Measurements from ENCODE around the gene DAPK2.

DAPK2 gene

GRCh38 chr15:64017591-64018163, 28.6 kb downstream of the DAPK2 start:
- Mint-ChIP-seq H3K9me3 (ENCODE audit: low read depth) (no peaks in the 10 kb centered on the region), H3K27me3 (no peaks in the 10 kb centered on the region), H3K4me3 (no peak overlapping the region), H3K4me1 (ENCODE audit: low read depth) (peaks cover 3% of the 10 kb centered on the region), H3K27ac (no peak overlapping the region), H3K36me3 (no peaks in the 10 kb centered on the region)

- Mint-ChIP-seq H3K36me3 (no peaks in the 10 kb centered on the region), H3K27ac (no peak overlapping the region), H3K27me3 (no peaks in the 10 kb centered on the region)
These were observed 29.1 kb downstream of the DAPK2 start for GRCh38 chr15:64017082-64017588.

GRCh38 chr15:64016257-64016656, 30.0 kb downstream of the DAPK2 start:
- no peaks in the 10 kb centered on the region for H3K36me3 Mint-ChIP-seq
- peaks cover 8% of the 10 kb centered on the region for H3K4me1 Mint-ChIP-seq (ENCODE audit: low read depth)
- no peak overlapping the region for H3K27ac Mint-ChIP-seq
- H3K4me3 Mint-ChIP-seq, result no peak overlapping the region
- no peaks in the 10 kb centered on the region for H3K27me3 Mint-ChIP-seq
- H3K9me3 Mint-ChIP-seq (ENCODE audit: low read depth), result no peaks in the 10 kb centered on the region

More at GRCh38 chr15:64017082-64017588, 29.1 kb downstream of the DAPK2 start:
- Mint-ChIP-seq H3K4me1 (ENCODE audit: low read depth) (peaks cover 3% of the 10 kb centered on the region), H3K9me3 (ENCODE audit: low read depth) (no peaks in the 10 kb centered on the region), H3K4me3 (no peak overlapping the region)

DNA sequence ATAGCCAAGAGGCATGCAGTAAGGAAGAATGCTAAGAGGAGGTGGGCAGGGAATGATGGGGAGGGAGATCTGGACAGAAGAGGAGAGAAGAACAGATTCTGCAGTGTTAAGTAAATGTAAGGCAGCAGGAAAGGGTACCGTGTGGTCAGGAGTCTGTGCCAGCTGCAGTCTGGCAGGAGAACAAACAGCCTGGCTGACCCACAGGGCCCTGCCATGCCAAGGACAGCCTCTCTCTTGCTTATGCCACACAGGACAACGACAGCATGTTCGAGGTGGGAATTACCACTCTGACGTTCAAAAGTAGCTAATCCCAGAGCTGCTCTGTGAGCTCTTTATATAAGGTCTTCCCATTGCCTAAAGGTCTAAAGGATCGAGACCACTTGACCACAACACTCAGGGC, 31.3 kb downstream of the DAPK2 start:
- Mint-ChIP-seq H3K4me1 (ENCODE audit: low read depth) (peaks cover 20% of the 10 kb centered on the region), H3K9me3 (ENCODE audit: low read depth) (no peaks in the 10 kb centered on the region), H3K27ac (no peak overlapping the region), H3K4me3 (no peak overlapping the region), H3K36me3 (no peaks in the 10 kb centered on the region), H3K27me3 (no peaks in the 10 kb centered on the region)

GRCh38 chr15:64013179-64014062, 32.9 kb downstream of the DAPK2 start:
- Mint-ChIP-seq H3K4me1 (ENCODE audit: low read depth) (peaks cover 33% of the 10 kb centered on the region), H3K27me3 (no peaks in the 10 kb centered on the region), H3K36me3 (no peaks in the 10 kb centered on the region), H3K9me3 (ENCODE audit: low read depth) (no peaks in the 10 kb centered on the region), H3K27ac (no peak overlapping the region), H3K4me3 (no peak overlapping the region)

GRCh38 chr15:64011736-64012135, 34.5 kb downstream of the DAPK2 start:
- no peaks in the 10 kb centered on the region for H3K27me3 Mint-ChIP-seq
- H3K36me3 Mint-ChIP-seq, result no peaks in the 10 kb centered on the region
- H3K9me3 Mint-ChIP-seq (ENCODE audit: low read depth), result no peaks in the 10 kb centered on the region
- H3K4me1 Mint-ChIP-seq (ENCODE audit: low read depth), result peaks cover 33% of the 10 kb centered on the region
- H3K27ac Mint-ChIP-seq, result no peak overlapping the region
- no peak overlapping the region for H3K4me3 Mint-ChIP-seq

DNA sequence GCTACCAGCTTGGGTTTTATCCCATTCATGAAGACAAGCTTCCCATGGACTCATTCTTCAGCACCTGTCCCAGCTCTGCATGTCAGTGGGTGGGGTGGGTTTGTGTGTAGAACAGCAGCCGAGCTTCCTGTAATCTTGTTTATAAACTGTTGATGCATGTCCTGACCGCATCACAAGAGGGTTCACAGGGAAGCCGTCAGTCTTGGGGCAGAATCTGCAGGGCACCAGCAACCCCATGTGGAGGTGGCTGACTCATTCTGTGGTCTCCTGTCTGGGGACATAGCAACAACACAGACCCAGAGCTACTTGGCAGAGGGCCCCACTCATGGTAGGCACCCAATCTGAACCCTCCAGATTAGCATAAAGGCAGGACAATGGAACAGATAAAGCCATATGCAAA, 35.6 kb downstream of the DAPK2 start:
- H3K4me3 Mint-ChIP-seq, result peak overlapping the region; percentile 61
- H3K27ac Mint-ChIP-seq, result peak overlapping the region; percentile 87
- H3K9me3 Mint-ChIP-seq (ENCODE audit: low read depth), result no peaks in the 10 kb centered on the region
- H3K36me3 Mint-ChIP-seq, result no peaks in the 10 kb centered on the region
- peaks cover 33% of the 10 kb centered on the region for H3K4me1 Mint-ChIP-seq (ENCODE audit: low read depth)
- no peaks in the 10 kb centered on the region for H3K27me3 Mint-ChIP-seq

GRCh38 chr15:64009798-64010261, 36.5 kb downstream of the DAPK2 start:
- peak overlapping the region; percentile 41 for H3K27ac Mint-ChIP-seq
- H3K9me3 Mint-ChIP-seq (ENCODE audit: low read depth), result no peaks in the 10 kb centered on the region
- H3K27me3 Mint-ChIP-seq, result no peaks in the 10 kb centered on the region
- H3K4me1 Mint-ChIP-seq (ENCODE audit: low read depth), result peaks cover 33% of the 10 kb centered on the region
- H3K36me3 Mint-ChIP-seq, result no peaks in the 10 kb centered on the region
- H3K4me3 Mint-ChIP-seq, result peak overlapping the region; percentile 61

- H3K4me3 Mint-ChIP-seq, result no peak overlapping the region
- H3K9me3 Mint-ChIP-seq (ENCODE audit: low read depth), result no peaks in the 10 kb centered on the region
- H3K27me3 Mint-ChIP-seq, result no peaks in the 10 kb centered on the region
- H3K36me3 Mint-ChIP-seq, result no peaks in the 10 kb centered on the region
- peak overlapping the region; percentile 41 for H3K27ac Mint-ChIP-seq
- H3K4me1 Mint-ChIP-seq (ENCODE audit: low read depth), result peaks cover 33% of the 10 kb centered on the region
These were observed 37.0 kb downstream of the DAPK2 start for GRCh38 chr15:64009241-64009640.

DNA sequence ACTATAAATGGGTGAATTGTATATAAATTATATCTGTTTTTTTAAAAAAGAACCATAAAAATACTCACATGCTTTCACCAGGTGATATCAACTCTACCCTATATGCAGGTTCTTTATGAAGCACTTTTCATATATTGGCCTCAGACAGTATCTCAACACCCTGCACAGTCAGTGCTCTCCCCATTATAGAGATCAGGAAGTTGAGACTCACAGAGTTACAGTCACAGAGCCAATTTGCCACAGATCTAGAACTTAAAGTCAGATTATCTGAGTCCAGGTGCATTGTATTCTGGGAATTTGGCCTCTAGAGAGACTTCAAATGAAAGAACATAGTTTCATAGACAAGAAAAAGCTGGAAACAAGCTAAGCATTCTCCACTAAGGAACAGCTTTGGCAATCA, 38.1 kb downstream of the DAPK2 start:
- H3K36me3 Mint-ChIP-seq, result no peaks in the 10 kb centered on the region
- H3K27ac Mint-ChIP-seq, result no peak overlapping the region
- no peak overlapping the region for H3K4me3 Mint-ChIP-seq
- no peaks in the 10 kb centered on the region for H3K9me3 Mint-ChIP-seq (ENCODE audit: low read depth)
- peaks cover 34% of the 10 kb centered on the region for H3K4me1 Mint-ChIP-seq (ENCODE audit: low read depth)
- H3K27me3 Mint-ChIP-seq, result no peaks in the 10 kb centered on the region

GRCh38 chr15:64006642-64007041, 39.6 kb downstream of the DAPK2 start:
- no peak overlapping the region for H3K4me3 Mint-ChIP-seq
- H3K9me3 Mint-ChIP-seq (ENCODE audit: low read depth), result no peaks in the 10 kb centered on the region
- peaks cover 29% of the 10 kb centered on the region for H3K4me1 Mint-ChIP-seq (ENCODE audit: low read depth)
- no peak overlapping the region for H3K27ac Mint-ChIP-seq
- H3K36me3 Mint-ChIP-seq, result no peaks in the 10 kb centered on the region
- peaks cover under 1% of the 10 kb centered on the region for H3K27me3 Mint-ChIP-seq

DNA sequence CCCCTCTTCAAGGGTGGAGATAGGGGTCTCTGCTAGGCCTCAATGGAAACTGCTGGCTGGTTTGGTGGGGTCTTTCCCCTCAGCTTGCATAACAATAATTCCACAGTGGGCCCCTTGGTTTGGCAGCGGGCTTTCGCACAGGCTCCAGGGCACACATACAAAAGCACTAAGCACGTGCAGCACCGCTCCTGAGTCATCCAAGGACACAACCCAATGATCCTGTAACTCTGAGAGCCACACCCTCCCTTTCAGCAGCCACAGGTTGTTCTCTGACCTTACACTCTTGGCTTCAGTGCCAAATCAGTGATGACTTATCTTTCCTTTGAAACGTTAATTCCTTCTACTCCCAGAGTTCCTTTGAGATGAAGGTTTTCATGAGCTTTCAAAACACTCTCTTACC, 41.7 kb downstream of the DAPK2 start:
- H3K27ac Mint-ChIP-seq, result no peak overlapping the region
- no peak overlapping the region for H3K4me3 Mint-ChIP-seq
- H3K36me3 Mint-ChIP-seq, result no peaks in the 10 kb centered on the region
- H3K27me3 Mint-ChIP-seq, result peaks cover 4% of the 10 kb centered on the region
- peaks cover 12% of the 10 kb centered on the region for H3K4me1 Mint-ChIP-seq (ENCODE audit: low read depth)
- H3K9me3 Mint-ChIP-seq (ENCODE audit: low read depth), result no peaks in the 10 kb centered on the region

- H3K9me3 Mint-ChIP-seq (ENCODE audit: low read depth), result no peaks in the 10 kb centered on the region
- no peak overlapping the region for H3K27ac Mint-ChIP-seq
- H3K4me3 Mint-ChIP-seq, result no peak overlapping the region
- H3K27me3 Mint-ChIP-seq, result peaks cover 4% of the 10 kb centered on the region
- no peaks in the 10 kb centered on the region for H3K36me3 Mint-ChIP-seq
- peaks cover 8% of the 10 kb centered on the region for H3K4me1 Mint-ChIP-seq (ENCODE audit: low read depth)
These were observed 42.2 kb downstream of the DAPK2 start for GRCh38 chr15:64004056-64004455.

DNA sequence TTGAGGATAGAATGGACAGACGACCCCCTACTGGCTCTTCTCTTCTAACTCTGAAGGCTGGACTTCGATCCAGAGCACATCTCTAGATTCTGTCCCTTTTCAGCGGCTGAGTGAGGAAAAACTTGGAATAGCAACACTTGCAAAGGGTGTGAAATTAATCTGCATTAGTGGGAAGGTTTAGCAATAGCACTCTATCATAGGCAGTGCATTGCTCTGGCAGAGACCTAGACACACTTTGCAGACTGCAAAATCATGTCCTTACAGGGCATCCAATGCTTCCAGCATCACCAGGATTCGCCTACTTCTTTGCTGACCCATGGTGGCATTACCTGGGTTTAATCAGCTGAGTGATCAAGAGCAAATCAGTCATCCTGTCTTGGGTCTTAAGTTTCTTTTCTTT, 43.1 kb downstream of the DAPK2 start:
- Mint-ChIP-seq H3K4me3 (no peak overlapping the region), H3K36me3 (no peaks in the 10 kb centered on the region), H3K27me3 (peaks cover 4% of the 10 kb centered on the region), H3K9me3 (ENCODE audit: low read depth) (no peaks in the 10 kb centered on the region), H3K27ac (no peak overlapping the region), H3K4me1 (ENCODE audit: low read depth) (peaks cover 10% of the 10 kb centered on the region)

- no peak overlapping the region for H3K27ac Mint-ChIP-seq
- H3K9me3 Mint-ChIP-seq (ENCODE audit: low read depth), result no peaks in the 10 kb centered on the region
- no peaks in the 10 kb centered on the region for H3K36me3 Mint-ChIP-seq
- peaks cover 10% of the 10 kb centered on the region for H3K4me1 Mint-ChIP-seq (ENCODE audit: low read depth)
- H3K4me3 Mint-ChIP-seq, result no peak overlapping the region
- H3K27me3 Mint-ChIP-seq, result peaks cover 4% of the 10 kb centered on the region
These were observed 45.1 kb downstream of the DAPK2 start for GRCh38 chr15:64001148-64001547.

Measured in activated naive CD8-positive, alpha-beta T cell (primary cell).